Mesothelial cell of epicardium (in vitro differentiated cells): Measurements from ENCODE around the gene P4HB. TPM values are rescaled to one million over a fixed set of nuclear protein-coding genes. Genes with fewer than 3 reads are reported as not detected.

ENCODE experiments used
- DNase-seq, 2 experiments: peaks; one replicate each; pipeline ENCODE4 v3.0.0; 2021; ENCODE audit warnings: low spot score in 2 of 2; ENCODE audit not compliant: unreplicated experiment in 2 of 2
- H3K27ac Mint-ChIP-seq: 2 replicates; pipeline ENCODE4 v1.8.0; 2021; ENCODE audit warnings: mixed read lengths
- H3K27me3 Mint-ChIP-seq: 2 replicates; pipeline ENCODE4 v1.8.0; 2021; ENCODE audit warnings: low read depth, mixed read lengths
- H3K36me3 Mint-ChIP-seq: 2 replicates; pipeline ENCODE4 v1.8.0; 2021; ENCODE audit warnings: mixed read lengths
- H3K4me1 Mint-ChIP-seq: 2 replicates; pipeline ENCODE4 v1.8.0; 2021; ENCODE audit warnings: mixed read lengths
- H3K4me3 Mint-ChIP-seq: 2 replicates; pipeline ENCODE4 v1.8.0; 2021; ENCODE audit warnings: mild to moderate bottlenecking, moderate library complexity, mixed read lengths
- H3K9me3 Mint-ChIP-seq: 2 replicates; pipeline ENCODE4 v1.8.0; 2021; ENCODE audit warnings: mixed read lengths
- CTCF ChIP-seq: fragments of 200-600 bp; sonication (generic); IDR thresholded peaks from one replicate; pipeline ENCODE4 v1.5.0; 2021; ENCODE audit warnings: antibody characterized with exemption; ENCODE audit not compliant: unreplicated experiment
- total RNA-seq: library from RNA; stranded (reverse); gene quantifications from 3 replicates; pipeline ENCODE4 v1.2.1, GENCODE V29; 2021

The P4HB gene
- total RNA-seq, 1 donor from 2014 or later, result 433 TPM

- peaks cover 12% of the 10 kb centered on the region for H3K36me3 Mint-ChIP-seq
- H3K4me3 Mint-ChIP-seq, result no peak overlapping the region
- H3K4me1 Mint-ChIP-seq, result no peaks in the 10 kb centered on the region
- H3K27ac Mint-ChIP-seq, result no peak overlapping the region
- H3K27me3 Mint-ChIP-seq, result peaks cover 17% of the 10 kb centered on the region
- DNase-seq, result no peak
- no peak for TF ChIP-seq CTCF
- no peaks in the 10 kb centered on the region for H3K9me3 Mint-ChIP-seq
Measured at GRCh38 chr17:81898885-81899284, 38.5 kb upstream of the P4HB start.

- Mint-ChIP-seq H3K27ac (no peak overlapping the region), H3K4me3 (no peak overlapping the region), H3K27me3 (peaks cover 13% of the 10 kb centered on the region), H3K4me1 (no peaks in the 10 kb centered on the region), H3K9me3 (no peaks in the 10 kb centered on the region), H3K36me3 (peaks cover 12% of the 10 kb centered on the region)
- DNase-seq, result no peak
- TF ChIP-seq CTCF, result no peak
Measured at GRCh38 chr17:81898029-81898866, 37.9 kb upstream of the P4HB start.

- no peaks in the 10 kb centered on the region for H3K9me3 Mint-ChIP-seq
- H3K27ac Mint-ChIP-seq, result no peak overlapping the region
- H3K27me3 Mint-ChIP-seq, result no peaks in the 10 kb centered on the region
- H3K36me3 Mint-ChIP-seq, result peaks cover 12% of the 10 kb centered on the region
- no peak for TF ChIP-seq CTCF
- peaks cover 6% of the 10 kb centered on the region for H3K4me1 Mint-ChIP-seq
- H3K4me3 Mint-ChIP-seq, result no peak overlapping the region
- DNase-seq, result no peak
Measured at GRCh38 chr17:81895400-81895799, 35.1 kb upstream of the P4HB start.

- TF ChIP-seq CTCF, result no peak
- DNase-seq, result no peak
- Mint-ChIP-seq H3K9me3 (no peaks in the 10 kb centered on the region), H3K4me1 (peaks cover 11% of the 10 kb centered on the region), H3K4me3 (peak overlapping the region; percentile 94), H3K36me3 (peaks cover 16% of the 10 kb centered on the region), H3K27ac (peak overlapping the region; percentile 99), H3K27me3 (no peaks in the 10 kb centered on the region)
Measured at GRCh38 chr17:81891303-81891552, 30.9 kb upstream of the P4HB start.

GRCh38 chr17:81890447-81891302 lies 30.3 kb upstream of the P4HB start:
- Mint-ChIP-seq H3K36me3 (peaks cover 17% of the 10 kb centered on the region), H3K4me3 (peak overlapping the region; percentile 78), H3K4me1 (peaks cover 11% of the 10 kb centered on the region), H3K9me3 (no peaks in the 10 kb centered on the region), H3K27me3 (no peaks in the 10 kb centered on the region), H3K27ac (peak overlapping the region; percentile 93)
- no peak for TF ChIP-seq CTCF
- DNase-seq, result peak in 1 of 2 experiments; percentile 20
